ENCODE measurements around the gene SEMA3B. TPM values are rescaled to one million over a fixed set of nuclear protein-coding genes. Genes with fewer than 3 reads are reported as not detected.
A peak's percentile ranks its signal among the peaks of the same experiment; 100 is the strongest.

SEMA3B gene
- total and polyA plus RNA-seq, 9 of the 15 experiments (the other 6 are each of a cell fraction or from before 2014, with no cell fraction given) = 0.03 to 1.8 (median 0.55) TPM; not detected in 1

GRCh38 chr3:50298836-50299637 lies 30.1 kb downstream of the SEMA3B start, which contains the start of the genes HYAL3 and NAA80 (continued):
- TF ChIP-seq RERE (CRISPR knock-in tag; IDR thresholded peaks at IDR 0.05; ENCODE audit: borderline replicate concordance) = no peak
- TF ChIP-seq NRF1 (conservative IDR thresholded peaks at IDR 0.05 in 1 of 2, IDR thresholded peaks at IDR 0.05 in 1 of 2) = peak; percentile 89 to 90
- TF ChIP-seq, protein P1, sequence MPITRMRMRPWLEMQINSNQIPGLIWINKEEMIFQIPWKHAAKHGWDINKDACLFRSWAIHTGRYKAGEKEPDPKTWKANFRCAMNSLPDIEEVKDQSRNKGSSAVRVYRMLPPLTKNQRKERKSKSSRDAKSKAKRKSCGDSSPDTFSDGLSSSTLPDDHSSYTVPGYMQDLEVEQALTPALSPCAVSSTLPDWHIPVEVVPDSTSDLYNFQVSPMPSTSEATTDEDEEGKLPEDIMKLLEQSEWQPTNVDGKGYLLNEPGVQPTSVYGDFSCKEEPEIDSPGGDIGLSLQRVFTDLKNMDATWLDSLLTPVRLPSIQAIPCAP (CRISPR knock-in tag; IDR thresholded peaks at IDR 0.05; ENCODE audit: borderline replicate concordance) = no peak
- TF ChIP-seq, protein P2, sequence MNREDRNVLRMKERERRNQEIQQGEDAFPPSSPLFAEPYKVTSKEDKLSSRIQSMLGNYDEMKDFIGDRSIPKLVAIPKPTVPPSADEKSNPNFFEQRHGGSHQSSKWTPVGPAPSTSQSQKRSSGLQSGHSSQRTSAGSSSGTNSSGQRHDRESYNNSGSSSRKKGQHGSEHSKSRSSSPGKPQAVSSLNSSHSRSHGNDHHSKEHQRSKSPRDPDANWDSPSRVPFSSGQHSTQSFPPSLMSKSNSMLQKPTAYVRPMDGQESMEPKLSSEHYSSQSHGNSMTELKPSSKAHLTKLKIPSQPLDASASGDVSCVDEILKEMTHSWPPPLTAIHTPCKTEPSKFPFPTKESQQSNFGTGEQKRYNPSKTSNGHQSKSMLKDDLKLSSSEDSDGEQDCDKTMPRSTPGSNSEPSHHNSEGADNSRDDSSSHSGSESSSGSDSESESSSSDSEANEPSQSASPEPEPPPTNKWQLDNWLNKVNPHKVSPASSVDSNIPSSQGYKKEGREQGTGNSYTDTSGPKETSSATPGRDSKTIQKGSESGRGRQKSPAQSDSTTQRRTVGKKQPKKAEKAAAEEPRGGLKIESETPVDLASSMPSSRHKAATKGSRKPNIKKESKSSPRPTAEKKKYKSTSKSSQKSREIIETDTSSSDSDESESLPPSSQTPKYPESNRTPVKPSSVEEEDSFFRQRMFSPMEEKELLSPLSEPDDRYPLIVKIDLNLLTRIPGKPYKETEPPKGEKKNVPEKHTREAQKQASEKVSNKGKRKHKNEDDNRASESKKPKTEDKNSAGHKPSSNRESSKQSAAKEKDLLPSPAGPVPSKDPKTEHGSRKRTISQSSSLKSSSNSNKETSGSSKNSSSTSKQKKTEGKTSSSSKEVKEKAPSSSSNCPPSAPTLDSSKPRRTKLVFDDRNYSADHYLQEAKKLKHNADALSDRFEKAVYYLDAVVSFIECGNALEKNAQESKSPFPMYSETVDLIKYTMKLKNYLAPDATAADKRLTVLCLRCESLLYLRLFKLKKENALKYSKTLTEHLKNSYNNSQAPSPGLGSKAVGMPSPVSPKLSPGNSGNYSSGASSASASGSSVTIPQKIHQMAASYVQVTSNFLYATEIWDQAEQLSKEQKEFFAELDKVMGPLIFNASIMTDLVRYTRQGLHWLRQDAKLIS (CRISPR knock-in tag; IDR thresholded peaks at IDR 0.05) = no peak
- no peak for TF ChIP-seq HMG20B (CRISPR knock-in tag; IDR thresholded peaks at IDR 0.05)
- TF ChIP-seq, protein P3, sequence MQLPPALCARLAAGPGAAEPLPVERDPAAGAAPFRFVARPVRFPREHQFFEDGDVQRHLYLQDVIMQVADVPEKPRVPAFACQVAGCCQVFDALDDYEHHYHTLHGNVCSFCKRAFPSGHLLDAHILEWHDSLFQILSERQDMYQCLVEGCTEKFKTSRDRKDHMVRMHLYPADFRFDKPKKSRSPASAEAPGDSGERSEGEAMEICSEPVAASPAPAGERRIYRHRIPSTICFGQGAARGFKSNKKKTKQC (CRISPR knock-in tag; IDR thresholded peaks at IDR 0.05) = peak; percentile 70; the same call in 1 of the 2 replicates
- TF ChIP-seq, protein P4, sequence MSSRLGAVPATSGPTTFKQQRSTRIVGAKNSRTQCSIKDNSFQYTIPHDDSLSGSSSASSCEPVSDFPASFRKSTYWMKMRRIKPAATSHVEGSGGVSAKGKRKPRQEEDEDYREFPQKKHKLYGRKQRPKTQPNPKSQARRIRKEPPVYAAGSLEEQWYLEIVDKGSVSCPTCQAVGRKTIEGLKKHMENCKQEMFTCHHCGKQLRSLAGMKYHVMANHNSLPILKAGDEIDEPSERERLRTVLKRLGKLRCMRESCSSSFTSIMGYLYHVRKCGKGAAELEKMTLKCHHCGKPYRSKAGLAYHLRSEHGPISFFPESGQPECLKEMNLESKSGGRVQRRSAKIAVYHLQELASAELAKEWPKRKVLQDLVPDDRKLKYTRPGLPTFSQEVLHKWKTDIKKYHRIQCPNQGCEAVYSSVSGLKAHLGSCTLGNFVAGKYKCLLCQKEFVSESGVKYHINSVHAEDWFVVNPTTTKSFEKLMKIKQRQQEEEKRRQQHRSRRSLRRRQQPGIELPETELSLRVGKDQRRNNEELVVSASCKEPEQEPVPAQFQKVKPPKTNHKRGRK (tag; IDR thresholded peaks at IDR 0.05) = no peak
- TF ChIP-seq MBD2 (IDR thresholded peaks at IDR 0.05; ENCODE audit: borderline replicate concordance, low read depth) = peak; percentile 18; the same call in 1 of the 2 replicates
- peak; percentile 50; the same call in 1 of the 2 replicates for TF ChIP-seq SIN3B (IDR thresholded peaks at IDR 0.05; ENCODE audit: low read depth)
- TF ChIP-seq PRPF4 (IDR thresholded peaks at IDR 0.05; ENCODE audit: insufficient read depth, low read depth, low read length, poor library complexity, severe bottlenecking) = no peak
- TF ChIP-seq PREB (CRISPR knock-in tag; IDR thresholded peaks at IDR 0.05) = no peak
- TF ChIP-seq ZNF124 (CRISPR knock-in tag; IDR thresholded peaks at IDR 0.05) = no peak
